Endothelial cell of umbilical vein (primary cell): ENCODE data around the gene SRP68. TPM values are rescaled to one million over a fixed set of nuclear protein-coding genes. Genes with fewer than 3 reads are reported as not detected.

ENCODE experiments used
- BruUV-seq: library from RNA; stranded (reverse); fragments of 400-500 nt; replicated peaks from 2 replicates; lab custom pipeline; 2021; lab: Mats Ljungman, UMichigan
- CTCF ChIA-PET: fragments of 300-600, 350-600 bp; sonication (Branson Sonifier 250); formaldehyde crosslinking; loops from one replicate; lab custom pipeline; 2021; ENCODE audit warnings: antibody characterized with exemption, inconsistent platforms; lab: Charles Lee
- POLR2A ChIA-PET: fragments of 300-600, 350-600 bp; sonication (Branson Sonifier 250); formaldehyde crosslinking; loops from one replicate; lab custom pipeline; 2021; ENCODE audit warnings: antibody characterized with exemption, inconsistent platforms; lab: Charles Lee
- DNase-seq: peaks from one replicate; pipeline ENCODE4 v3.0.0-alpha.2; 2011; ENCODE audit warnings: low read depth, low spot score
- FAIRE-seq: peaks from 2 replicates; lab custom pipeline; 2011; peaks lifted over from hg19 to GRCh38; lab: Jason Lieb, UNC
- H2AFZ ChIP-seq: 2 replicates; pipeline ENCODE4 v1.6.0; 2012; ENCODE audit warnings: low read depth, low read length, control low read depth, inconsistent platforms
- H3K27ac ChIP-seq: 2 replicates; pipeline ENCODE4 v1.5.1; 2011; ENCODE audit warnings: low read depth, mild to moderate bottlenecking, control low read depth, low read length, moderate library complexity; ENCODE audit not compliant: insufficient read depth
- H3K27me3 ChIP-seq, 2 experiments: 2 replicates each; pipeline versions ENCODE4 v1.6.0 to v1.6.1; 2011; ENCODE audit warnings: low read length in 2 of 2, mixed read lengths in 1 of 2; ENCODE audit not compliant: control insufficient read depth in 2 of 2, insufficient read depth in 2 of 2
- H3K36me3 ChIP-seq, 2 experiments: 2 replicates in 1 of 2; 3 replicates in 1 of 2; pipeline ENCODE4 v1.5.1; 2011; ENCODE audit warnings: low read length in 2 of 2, mild to moderate bottlenecking in 1 of 2, moderate library complexity in 1 of 2; ENCODE audit not compliant: control insufficient read depth in 2 of 2, insufficient read depth in 2 of 2; ENCODE audit errors: extremely low read depth in 1 of 2
- H3K4me1 ChIP-seq: 3 replicates; pipeline ENCODE4 v1.5.1; 2011; ENCODE audit warnings: mild to moderate bottlenecking, low read length; ENCODE audit not compliant: control insufficient read depth, insufficient read depth; ENCODE audit errors: extremely low read depth
- H3K4me2 ChIP-seq: 2 replicates; pipeline ENCODE4 v1.6.1; 2011; ENCODE audit warnings: low read length, control low read depth, mixed read lengths; ENCODE audit not compliant: insufficient read depth
- H3K4me3 ChIP-seq, 3 experiments: fragments of 200-600 bp in 1 of 3; sonication (generic), shearing (Covaris generic) in 1 of 3; replicated peaks in 1 of 3; 2 replicates each; pipeline ENCODE4 v1.5.1; 2011 to 2016; ENCODE audit warnings: control low read depth in 3 of 3, low read length in 3 of 3, mild to moderate bottlenecking in 2 of 3, inconsistent platforms in 1 of 3, low read depth in 1 of 3, moderate library complexity in 1 of 3; ENCODE audit not compliant: insufficient read depth in 1 of 3
- H3K79me2 ChIP-seq: 2 replicates; pipeline ENCODE4 v1.6.0; 2012; ENCODE audit warnings: low read length, inconsistent platforms; ENCODE audit not compliant: control insufficient read depth, insufficient read depth
- H3K9ac ChIP-seq: replicated peaks from 2 replicates; pipeline ENCODE3; 2011; ENCODE audit warnings: low read length, control low read depth; ENCODE audit not compliant: insufficient read depth; ENCODE audit errors: extremely low read depth
- H3K9me1 ChIP-seq: replicated peaks from 3 replicates; pipeline ENCODE4 v1.6.0; 2011; ENCODE audit warnings: mild to moderate bottlenecking, low read length; ENCODE audit not compliant: control insufficient read depth, insufficient read depth; ENCODE audit errors: extremely low read depth
- H3K9me3 ChIP-seq: replicated peaks from 2 replicates; pipeline ENCODE4 v1.5.1; 2012; ENCODE audit warnings: low read length, inconsistent platforms; ENCODE audit not compliant: control insufficient read depth, insufficient read depth
- H4K20me1 ChIP-seq: replicated peaks from 2 replicates; pipeline ENCODE3; 2011; ENCODE audit warnings: mild to moderate bottlenecking, low read length; ENCODE audit not compliant: control insufficient read depth, insufficient read depth; ENCODE audit errors: extremely low read depth
- EZH2 ChIP-seq: IDR thresholded peaks from 2 replicates; pipeline ENCODE4 v1.6.1; 2012; ENCODE audit warnings: borderline replicate concordance, low read depth, mild to moderate bottlenecking, moderate library complexity, low read length, inconsistent platforms; ENCODE audit not compliant: severe bottlenecking
- FOS ChIP-seq: IDR thresholded peaks from 2 replicates; pipeline ENCODE4 v1.6.1; 2011; ENCODE audit warnings: mild to moderate bottlenecking, low read length, moderate library complexity, borderline replicate concordance; ENCODE audit not compliant: insufficient read depth
- GATA2 ChIP-seq: IDR thresholded peaks from 2 replicates; pipeline ENCODE4 v1.7.0; 2011; ENCODE audit warnings: low read depth, mild to moderate bottlenecking, moderate library complexity, mixed read lengths, low read length; ENCODE audit not compliant: insufficient read length, insufficient read depth
- JUN ChIP-seq: IDR thresholded peaks from 2 replicates; pipeline ENCODE4 v1.6.1; 2011; ENCODE audit warnings: borderline replicate concordance, low read depth; ENCODE audit not compliant: insufficient read length, insufficient read depth
- MYC ChIP-seq: IDR thresholded peaks from one replicate; pipeline ENCODE4 v1.6.1; 2011; ENCODE audit warnings: mild to moderate bottlenecking, low read depth, low read length
- POLR2A ChIP-seq: IDR thresholded peaks from 2 replicates; pipeline ENCODE4 v1.6.1; 2012; ENCODE audit warnings: low read depth, mild to moderate bottlenecking, control low read depth, low read length
- POLR2AphosphoS5 ChIP-seq: IDR thresholded peaks from 2 replicates; pipeline ENCODE4 v1.6.1; 2012; ENCODE audit warnings: low read depth, mild to moderate bottlenecking, control low read depth, low read length, moderate library complexity; ENCODE audit not compliant: insufficient read depth
- dilution Hi-C: fragments of 300-500 bp; cut with MboI; formaldehyde crosslinking; loops from one replicate; pipeline ENCODE4 v1.15.0; 2019; ENCODE audit warnings: low sequenced_read_pairs; ENCODE audit not compliant: extremely low pct_ligation_motif_present
- intact Hi-C: fragments of 100-400 bp; cut with micrococcal nuclease; formaldehyde crosslinking; loops from one replicate; pipeline ENCODE4 v1.10.0; 2022
- polyA plus RNA-seq, 4 experiments: library from polyadenylated mRNA; depleted of rRNA in 3 of 4; stranded (reverse) in 3 of 4; unstranded in 1 of 4; fragments of >200 nt; gene quantifications; 2 replicates each; pipeline versions ENCODE4 v1.2.1 to v1.2.3, GENCODE V29; 2011 to 2012; ENCODE audit warnings: missing spikeins in 1 of 4
- total RNA-seq: library from RNA; stranded (reverse); gene quantifications from 2 replicates; pipeline ENCODE4 v1.2.3, GENCODE V29; 2021
- TF ChIP-seq, protein P1 (sequence below), 2 donors: IDR thresholded peaks; 1 replicate in 1 of 2; 2 replicates in 1 of 2; pipeline ENCODE4 v1.5.1; 2011; ENCODE audit warnings: low read length in 2 of 2, mild to moderate bottlenecking in 2 of 2, moderate library complexity in 2 of 2, control low read depth in 1 of 2, inconsistent platforms in 1 of 2, low read depth in 1 of 2; ENCODE audit not compliant: insufficient read depth in 1 of 2; ENCODE audit errors: extremely low read depth in 1 of 2
- TF ChIP-seq, protein P2 (sequence below): IDR thresholded peaks from 2 replicates; pipeline ENCODE4 v1.6.1; 2011; ENCODE audit not compliant: insufficient read depth, insufficient read length

Gene SRP68
- total and polyA plus RNA-seq, 2 donors (not counting 3 experiments of a cell fraction or from before 2014, with no cell fraction given), result 64.6 to 81.7 TPM

DNA sequence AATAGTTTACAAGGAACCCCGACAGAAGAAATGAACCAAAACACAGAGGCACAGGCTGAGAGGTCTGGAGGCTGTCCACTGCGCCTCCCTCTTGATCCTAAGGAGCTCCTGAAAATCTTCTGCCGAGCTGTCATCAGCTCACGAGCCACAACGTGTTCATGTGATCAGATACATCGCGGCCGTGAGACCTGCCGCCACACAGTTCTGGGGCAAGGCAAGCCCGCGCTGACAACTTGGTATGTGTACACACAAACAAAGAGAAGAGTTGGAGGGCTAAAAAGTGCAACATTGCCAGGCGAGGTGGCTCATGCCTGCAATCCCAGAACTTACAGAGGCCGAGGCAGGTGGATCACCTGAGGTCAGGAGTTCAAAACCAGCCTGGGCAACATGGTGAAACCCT, 23.6 kb upstream of the SRP68 start:
- FAIRE-seq (no peak), DNase-seq (no peak)
- intact Hi-C loops, result no loop called here
- no peak overlapping the region for H3K4me3 ChIP-seq
- no peaks in the 10 kb centered on the region for H3K9me1 ChIP-seq
- no peaks in the 10 kb centered on the region for H3K9me3 ChIP-seq
- H3K27me3 ChIP-seq, result no peaks in the 10 kb centered on the region
- H3K79me2 ChIP-seq, result no peaks in the 10 kb centered on the region
- no peak overlapping the region for H3K4me2 ChIP-seq
- no peak overlapping the region for H3K27ac ChIP-seq
- H3K4me1 ChIP-seq, result peaks cover 10% of the 10 kb centered on the region
- dilution Hi-C loops, result no loop called here
- H3K36me3 ChIP-seq, result peaks cover 4 to 31% of the 10 kb centered on the region in 2 experiments
- no peaks in the 10 kb centered on the region for H4K20me1 ChIP-seq
- no peak overlapping the region for H3K9ac ChIP-seq
- BruUV-seq, result no TSS peak
- ChIA-PET CTCF (interaction anchor here (0.6 to 1.3 kb wide), 3 partner anchors 82 to 203 kb away, joined by 3 to 5 read pairs (median 5); no protein-coding TSS in a partner anchor), POLR2A (interaction anchor here (0.6 kb wide), 1 partner anchor 160 kb away, joined by 5 read pairs; no protein-coding TSS in a partner anchor)
- no peak for TF ChIP-seq POLR2A
- TF ChIP-seq, protein P1, sequence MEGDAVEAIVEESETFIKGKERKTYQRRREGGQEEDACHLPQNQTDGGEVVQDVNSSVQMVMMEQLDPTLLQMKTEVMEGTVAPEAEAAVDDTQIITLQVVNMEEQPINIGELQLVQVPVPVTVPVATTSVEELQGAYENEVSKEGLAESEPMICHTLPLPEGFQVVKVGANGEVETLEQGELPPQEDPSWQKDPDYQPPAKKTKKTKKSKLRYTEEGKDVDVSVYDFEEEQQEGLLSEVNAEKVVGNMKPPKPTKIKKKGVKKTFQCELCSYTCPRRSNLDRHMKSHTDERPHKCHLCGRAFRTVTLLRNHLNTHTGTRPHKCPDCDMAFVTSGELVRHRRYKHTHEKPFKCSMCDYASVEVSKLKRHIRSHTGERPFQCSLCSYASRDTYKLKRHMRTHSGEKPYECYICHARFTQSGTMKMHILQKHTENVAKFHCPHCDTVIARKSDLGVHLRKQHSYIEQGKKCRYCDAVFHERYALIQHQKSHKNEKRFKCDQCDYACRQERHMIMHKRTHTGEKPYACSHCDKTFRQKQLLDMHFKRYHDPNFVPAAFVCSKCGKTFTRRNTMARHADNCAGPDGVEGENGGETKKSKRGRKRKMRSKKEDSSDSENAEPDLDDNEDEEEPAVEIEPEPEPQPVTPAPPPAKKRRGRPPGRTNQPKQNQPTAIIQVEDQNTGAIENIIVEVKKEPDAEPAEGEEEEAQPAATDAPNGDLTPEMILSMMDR (IDR thresholded peaks at IDR 0.05; ENCODE audit: extremely low read depth in 1 of 2, insufficient read depth in 1 of 2, low read depth in 1 of 2, low read length in 2 of 2), result no peak
- TF ChIP-seq, protein P2, sequence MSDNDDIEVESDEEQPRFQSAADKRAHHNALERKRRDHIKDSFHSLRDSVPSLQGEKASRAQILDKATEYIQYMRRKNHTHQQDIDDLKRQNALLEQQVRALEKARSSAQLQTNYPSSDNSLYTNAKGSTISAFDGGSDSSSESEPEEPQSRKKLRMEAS, result no peak
- TF ChIP-seq EZH2, result no peak
- no peak for TF ChIP-seq FOS
- TF ChIP-seq GATA2, result no peak
- no peak for TF ChIP-seq JUN
- TF ChIP-seq POLR2AphosphoS5, result no peak
- TF ChIP-seq MYC, result no peak
- no peak overlapping the region for H2AFZ ChIP-seq
